Suppressor macrophage treated with lipopolysaccharide for 4 hours (primary cell): Measurements from ENCODE around the gene STRIP1.
"Not testable (repeated sequence)": the region's sequence is repeated elsewhere in the genome, so short reads cannot be mapped to it uniquely, and the experiment has no call there.

Source experiments
- DNase-seq: peaks from one replicate; pipeline ENCODE4 v3.0.0-alpha.2; 2020

STRIP1 gene

DNA sequence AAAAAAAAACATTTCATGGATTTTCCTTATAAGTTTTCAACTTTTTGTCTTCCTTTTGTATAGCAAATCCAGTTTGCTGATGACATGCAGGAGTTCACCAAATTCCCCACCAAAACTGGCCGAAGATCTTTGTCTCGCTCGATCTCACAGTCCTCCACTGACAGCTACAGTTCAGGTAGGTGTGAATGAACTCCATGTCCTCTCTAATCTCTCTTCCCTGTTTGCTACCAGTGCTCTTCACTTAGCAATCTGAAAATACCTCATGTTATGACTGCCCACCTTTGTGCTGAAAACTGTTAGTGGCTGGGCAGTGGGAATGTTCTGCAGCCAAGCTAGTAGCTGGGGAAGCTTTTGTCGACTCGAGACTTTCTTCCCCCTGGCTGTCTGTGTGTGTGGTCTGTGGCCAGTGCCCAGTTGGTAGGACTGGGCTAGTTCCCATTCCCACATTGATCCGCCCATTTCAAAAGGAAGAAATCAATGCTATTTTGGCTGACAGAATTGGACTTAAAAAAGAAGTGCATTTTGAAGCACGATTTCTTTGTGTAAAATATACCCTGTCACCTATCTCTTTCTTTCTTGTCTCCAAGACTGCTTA, 25.4 kb upstream of the STRIP1 start:
- DNase-seq: no peak

DNA sequence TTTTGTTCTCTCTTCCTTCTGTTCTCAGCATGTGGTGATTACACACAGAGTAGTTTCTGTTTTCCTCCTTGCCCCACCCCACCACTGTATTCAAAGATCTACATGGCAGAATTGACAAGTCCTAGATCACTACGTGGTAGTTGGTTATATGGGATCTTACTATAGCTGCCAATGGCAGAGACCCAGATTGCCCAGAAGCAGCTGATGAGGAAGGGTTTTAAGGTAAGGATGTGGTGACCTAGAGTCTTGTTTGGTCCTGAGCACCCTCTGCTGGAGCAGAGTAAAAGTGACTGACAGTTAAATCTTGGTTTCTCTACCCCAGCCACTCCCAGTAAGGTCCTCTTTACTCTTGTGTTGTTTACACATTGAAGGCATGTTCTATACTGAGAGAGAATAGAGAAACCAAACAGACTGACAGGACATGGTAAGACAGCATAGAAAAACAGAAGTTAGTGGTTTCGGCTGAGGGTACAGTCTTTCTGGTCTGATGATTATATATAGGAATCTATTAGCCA, 22.8 kb upstream of the STRIP1 start:
- peak; percentile 81 for DNase-seq

DNA sequence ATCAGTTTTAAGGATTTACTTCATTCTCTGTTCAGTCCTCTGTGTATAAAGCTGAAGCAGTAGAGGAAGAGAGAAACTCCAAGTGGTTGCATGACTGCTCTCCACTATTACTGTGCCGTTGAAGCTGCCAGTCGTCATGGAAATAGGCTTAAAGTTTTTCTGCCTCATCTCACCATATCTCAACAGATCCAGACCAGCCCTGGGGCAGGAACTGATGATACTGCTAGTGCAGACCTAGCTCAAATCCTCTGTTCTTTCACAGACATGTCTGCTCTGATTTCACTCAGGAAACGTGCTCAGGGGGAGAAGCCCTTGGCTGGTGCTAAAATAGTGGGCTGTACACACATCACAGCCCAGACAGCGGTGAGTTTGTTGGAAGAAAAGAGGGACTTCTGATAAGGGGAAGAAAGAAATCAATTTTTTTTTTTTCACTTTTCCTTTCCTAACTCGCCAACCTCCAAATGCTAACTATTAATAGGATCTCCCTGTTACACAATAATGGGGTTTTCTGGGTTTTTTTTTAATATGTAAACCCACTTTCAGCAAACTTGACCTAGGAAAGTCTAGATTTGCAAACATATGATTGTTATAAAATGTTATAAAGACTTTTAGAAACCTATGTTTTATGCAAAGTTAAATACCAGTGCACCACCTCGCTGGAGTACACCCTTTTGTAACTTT, 22.2 kb upstream of the STRIP1 start:
- peak; percentile 63 for DNase-seq

DNA sequence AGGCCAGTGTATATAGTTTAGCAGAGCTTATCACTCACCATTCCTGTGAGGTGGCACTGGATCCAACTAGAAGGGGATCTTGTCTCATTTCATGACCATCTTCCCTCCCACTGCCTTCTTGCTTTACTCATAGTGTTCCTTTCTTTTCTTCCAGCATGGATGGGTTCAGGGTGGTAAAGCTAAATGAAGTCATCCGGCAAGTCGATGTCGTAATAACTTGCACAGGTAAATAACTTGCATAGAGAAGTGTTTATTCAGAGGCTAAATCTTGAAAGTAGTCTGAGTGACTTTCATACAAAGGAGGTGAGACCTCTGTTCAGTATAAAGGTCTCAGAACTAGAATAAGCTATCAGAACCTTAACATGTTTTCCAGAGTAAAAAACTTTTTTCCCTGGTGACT, 16.6 kb upstream of the STRIP1 start:
- DNase-seq: no peak

DNA sequence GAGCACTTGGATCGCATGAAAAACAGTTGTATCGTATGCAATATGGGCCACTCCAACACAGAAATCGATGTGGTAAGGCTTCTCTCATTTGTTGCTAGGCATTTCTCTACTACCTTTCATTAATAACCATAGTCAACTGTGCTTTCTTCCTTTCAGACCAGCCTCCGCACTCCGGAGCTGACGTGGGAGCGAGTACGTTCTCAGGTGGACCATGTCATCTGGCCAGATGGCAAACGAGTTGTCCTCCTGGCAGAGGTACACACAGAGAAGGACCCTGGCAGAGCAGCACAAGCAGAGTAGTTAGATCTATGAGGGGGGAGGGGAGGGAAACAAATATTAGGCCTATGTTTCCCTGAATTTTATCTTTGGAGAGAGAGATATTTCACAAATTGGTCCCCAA, 16.0 kb upstream of the STRIP1 start:
- no peak for DNase-seq

DNA sequence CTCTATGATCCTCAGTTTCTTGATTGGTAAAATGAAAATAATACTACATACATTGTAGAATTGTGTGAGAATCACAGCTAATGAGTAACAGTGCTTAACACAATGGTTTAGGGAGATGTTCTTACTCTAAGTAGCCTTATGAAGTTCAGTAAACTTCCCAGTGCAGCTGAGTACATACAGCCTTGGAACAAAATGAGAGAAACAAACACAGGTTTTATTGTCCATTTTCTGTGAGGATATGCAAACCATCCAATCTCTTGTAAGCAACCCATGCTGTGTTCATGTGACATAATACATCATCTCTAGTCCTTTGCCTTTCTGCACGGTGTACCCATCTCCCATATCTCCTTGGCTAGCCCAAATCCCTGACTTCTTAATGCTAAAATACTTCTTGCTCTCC, 14.7 kb upstream of the STRIP1 start:
- DNase-seq: no peak

DNA sequence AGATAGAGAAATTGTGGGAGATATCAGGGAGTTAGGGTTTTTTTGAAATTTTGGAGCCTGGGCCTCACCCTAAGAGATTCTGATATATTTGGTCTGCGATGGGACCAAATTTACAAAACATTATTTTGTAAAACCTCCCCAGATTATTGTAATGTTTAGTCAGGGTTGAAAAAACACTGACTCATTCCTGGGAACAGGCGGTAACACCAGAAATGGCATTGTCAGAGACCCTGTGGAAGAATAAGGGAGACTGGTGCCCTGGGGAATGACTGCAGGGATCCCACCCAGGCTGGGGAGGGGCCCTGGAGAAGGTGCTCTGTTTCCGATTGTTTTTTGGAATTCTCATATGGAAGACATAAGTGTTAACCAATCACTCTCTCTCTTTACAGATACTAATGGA, 13.1 kb upstream of the STRIP1 start:
- DNase-seq: no peak

DNA sequence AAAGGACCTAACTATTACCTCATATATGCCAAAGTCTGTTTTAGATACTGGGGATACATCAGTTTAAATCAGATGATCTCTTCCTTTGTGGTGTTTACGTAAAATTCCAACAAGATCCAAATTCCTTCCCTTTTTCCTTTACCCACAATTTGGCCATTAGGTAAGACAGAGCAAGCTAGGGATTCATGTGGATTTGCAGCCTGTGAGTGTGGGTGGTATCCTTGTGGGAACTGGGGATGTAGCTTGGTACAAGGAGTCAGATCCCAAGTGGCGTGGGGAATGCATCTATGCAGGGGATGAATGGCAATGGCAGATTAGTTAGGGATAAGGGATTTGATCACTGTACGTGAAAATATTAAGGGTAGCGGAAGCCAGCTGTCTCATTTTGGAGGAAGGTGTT, 9.8 kb upstream of the STRIP1 start:
- DNase-seq: no peak

DNA sequence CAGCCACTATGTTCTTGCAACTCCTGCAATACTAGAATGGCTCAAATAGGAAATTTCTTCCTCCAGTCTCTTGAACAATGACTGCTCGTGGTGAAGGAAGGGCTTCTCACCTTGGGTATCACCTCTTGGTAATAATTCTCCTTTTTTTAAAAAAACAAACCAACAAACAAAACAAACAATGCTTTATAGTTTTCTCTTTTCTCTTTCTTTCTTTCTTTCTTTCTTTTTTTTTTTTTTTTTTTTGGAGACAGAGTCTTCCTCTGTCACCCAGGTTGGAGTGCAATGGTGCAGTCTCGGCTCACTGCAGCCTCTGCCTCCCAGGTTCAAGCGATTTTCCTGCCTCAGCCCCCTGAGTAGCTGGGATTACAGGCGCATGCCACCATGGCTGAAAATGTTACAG, 3.7 kb upstream of the STRIP1 start:
- not testable (repeated sequence) for DNase-seq

DNA sequence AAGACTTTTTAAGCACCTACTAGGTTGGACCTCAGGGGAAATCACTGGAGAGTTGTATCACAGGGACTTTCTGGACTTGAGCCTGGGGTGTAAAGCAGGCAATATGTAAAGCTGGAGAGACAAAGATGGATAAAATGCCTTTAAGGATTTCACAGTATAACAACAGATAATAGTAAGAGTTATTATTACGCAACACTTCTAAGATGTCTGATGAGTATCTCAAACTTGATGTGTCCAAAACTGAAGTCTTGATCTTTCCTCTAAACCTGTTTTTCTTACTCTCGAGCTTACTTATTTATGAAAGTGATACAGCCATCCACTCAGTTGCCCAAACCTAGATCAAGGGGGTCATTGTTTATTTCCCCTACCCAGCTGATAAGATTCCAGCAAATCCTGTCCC, 2.1 kb upstream of the STRIP1 start:
- no peak for DNase-seq

DNA sequence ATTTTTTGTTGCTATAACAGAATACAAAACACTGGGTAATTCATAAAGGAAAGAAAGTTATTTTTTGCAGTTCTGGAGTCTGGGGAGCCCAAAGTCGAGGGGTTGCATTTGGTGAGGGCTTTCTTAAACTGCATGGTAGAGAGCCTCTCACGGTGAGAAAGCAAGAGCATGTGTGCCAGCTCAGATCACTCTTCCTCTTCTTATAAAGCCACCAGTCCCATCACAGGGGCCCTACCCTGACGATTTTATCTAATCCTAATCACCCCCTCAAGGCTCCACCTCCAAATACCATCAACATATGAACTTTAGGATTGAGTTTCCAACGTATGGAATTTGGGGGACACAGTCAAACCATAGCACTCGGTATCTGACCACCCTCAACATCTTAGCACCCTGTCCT, 1.0 kb upstream of the STRIP1 start:
- DNase-seq: no peak

DNA sequence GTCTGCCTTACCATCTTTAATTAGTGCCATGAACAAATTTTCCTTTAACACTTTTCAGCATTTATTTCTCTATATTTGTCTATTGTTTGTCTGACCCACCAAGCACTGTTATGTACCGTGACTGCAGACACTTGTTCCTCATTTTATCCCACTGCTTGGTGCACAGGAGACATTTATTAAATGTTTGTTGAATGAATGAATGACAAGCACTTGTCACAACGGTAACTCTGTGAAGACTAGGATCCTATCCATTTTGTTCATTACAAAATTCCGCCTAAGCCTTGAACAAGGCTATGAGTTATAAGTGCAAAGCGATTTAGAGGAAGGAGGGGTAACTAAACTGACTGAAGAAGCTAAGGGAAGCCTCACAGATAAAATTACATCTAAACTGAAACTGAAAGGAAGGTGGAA, 379 bp upstream of the STRIP1 start:
- no peak for DNase-seq

DNA sequence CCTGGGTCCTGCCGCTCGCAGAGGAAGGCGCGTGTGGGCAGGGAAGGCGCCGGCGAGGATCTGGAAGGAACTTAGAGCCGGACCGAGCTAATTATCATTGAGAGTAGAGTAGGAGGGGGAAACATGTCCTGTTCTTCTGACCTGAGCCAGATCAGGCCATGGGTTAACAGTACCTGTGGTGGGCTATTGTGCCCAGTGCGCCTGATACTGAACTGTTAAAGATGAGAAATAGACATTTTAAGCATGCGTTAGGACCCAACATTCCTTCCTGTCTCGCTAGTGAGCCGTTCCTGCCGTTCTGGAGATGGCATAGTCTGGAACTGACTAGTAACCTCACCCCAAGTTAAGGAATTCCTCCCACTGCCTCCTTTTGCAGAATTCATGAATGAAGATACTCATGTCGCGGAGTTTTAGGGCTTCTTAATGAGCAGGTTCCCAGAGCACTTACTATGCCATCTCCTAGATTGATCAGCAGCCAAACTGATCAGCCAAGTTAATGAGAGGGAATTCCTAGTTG, 870 bp downstream of the STRIP1 start:
- DNase-seq: no peak

DNA sequence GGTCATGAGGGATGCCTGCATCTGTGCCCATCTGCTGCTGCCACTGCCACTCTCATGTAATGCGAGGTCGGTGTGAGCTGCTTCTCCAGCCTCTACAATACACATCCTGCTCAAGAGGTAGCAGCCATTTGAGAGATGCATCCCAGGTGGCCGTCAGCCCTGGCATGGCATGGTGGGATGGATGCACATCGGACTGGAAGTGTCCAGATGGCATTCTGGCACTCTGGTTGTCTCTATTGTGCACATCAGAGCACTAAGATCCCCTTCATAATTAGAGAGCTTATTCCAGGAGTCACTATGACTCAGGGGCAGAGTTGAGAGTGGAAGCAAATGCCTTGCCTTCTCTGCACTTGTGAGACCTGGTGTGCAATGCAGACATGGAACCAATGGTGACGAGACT, 3.8 kb downstream of the STRIP1 start:
- no peak for DNase-seq

DNA sequence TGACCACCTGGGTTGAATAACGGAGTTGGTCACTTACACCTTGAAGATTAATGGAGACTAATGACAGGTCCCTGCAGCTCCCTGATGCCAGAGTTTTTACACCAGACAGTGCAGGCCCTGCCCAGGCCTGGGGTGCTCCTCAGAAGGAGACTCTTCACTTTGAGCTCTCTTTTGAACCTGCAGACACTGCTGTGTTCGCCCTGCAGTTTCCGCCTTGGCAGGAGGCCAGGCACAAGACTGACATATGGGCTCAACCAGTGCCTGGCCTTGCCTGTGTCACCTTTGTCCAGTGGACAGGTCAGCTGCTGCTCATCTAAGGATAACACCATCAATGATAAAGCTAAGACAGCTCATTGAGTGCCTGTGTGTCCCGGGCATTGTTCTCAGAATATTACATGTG, 5.2 kb downstream of the STRIP1 start:
- no peak for DNase-seq

DNA sequence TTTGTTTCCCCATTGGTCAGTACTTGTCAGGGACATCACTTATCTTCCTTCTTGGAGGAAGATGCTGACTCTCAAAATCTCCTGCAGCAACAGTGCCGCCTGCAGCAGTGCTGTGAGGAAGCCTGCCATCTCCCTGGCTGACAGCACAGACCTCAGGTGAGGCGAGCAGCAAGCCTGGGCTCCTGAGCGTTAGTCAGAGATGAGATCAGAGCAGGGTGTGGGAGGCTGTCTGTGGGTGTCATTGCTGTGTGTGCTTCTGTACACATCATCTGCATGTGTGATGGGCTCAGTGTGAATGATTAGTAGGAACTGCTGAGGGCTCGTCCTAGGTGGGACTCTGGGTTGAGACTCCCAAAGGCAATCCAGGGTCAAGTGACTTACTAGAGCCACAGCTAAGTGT, 6.1 kb downstream of the STRIP1 start:
- DNase-seq: peak; percentile 35

DNA sequence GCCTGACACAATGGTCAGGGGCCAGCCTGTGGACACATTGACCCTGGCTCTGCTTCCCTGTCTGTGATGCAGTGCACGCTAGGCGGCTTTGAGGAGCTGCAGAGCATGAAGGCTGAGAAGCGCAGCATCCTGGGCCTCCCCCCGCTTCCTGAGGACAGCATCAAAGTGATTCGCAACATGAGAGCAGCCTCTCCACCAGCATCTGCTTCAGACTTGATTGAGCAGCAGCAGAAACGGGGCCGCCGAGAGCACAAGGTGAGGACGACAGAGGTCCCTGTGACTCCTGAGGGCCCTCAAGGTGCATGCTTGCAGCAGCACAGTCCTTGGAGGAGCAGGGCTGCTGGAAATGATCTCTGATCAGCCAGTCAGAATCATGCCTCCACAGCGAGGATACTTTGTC, 8.6 kb downstream of the STRIP1 start:
- DNase-seq: no peak

DNA sequence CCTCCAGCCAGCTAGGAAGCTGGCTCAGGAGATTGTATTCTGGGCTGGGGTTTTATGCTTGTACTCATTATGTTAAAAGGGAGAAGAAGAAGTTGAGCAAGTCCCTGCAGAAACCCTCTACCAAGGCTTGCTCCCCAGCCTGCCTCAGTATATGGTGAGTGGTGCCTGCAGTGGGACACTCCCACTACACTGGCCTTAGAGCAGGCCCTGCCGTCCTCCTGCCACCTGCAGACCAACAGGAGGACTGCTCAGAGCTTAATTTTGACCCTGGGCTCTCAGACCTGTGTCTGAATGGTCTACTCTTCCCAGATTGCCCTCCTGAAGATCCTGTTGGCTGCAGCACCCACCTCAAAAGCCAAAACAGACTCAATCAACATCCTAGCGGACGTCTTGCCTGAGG, 13.0 kb downstream of the STRIP1 start:
- DNase-seq: no peak

DNA sequence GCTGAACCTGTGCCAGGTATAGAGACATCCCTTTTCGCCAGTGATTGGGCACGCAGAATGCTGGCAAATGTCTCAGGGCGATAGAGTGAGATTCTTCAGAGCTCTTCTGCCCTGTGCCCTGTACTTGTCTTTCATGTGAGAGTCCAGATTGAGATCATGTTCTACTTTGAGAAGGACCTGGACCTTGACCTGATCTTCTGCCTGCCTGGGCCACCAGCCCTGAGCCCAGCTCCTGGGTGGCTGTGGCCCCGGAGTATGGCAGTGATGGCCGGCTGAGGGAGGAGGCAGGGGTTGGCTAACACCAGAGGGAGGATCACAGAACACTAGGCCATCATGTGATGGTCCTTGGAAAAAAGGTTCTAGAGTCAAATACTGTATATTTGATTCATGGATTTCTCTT, 13.8 kb downstream of the STRIP1 start:
- DNase-seq: no peak

DNA sequence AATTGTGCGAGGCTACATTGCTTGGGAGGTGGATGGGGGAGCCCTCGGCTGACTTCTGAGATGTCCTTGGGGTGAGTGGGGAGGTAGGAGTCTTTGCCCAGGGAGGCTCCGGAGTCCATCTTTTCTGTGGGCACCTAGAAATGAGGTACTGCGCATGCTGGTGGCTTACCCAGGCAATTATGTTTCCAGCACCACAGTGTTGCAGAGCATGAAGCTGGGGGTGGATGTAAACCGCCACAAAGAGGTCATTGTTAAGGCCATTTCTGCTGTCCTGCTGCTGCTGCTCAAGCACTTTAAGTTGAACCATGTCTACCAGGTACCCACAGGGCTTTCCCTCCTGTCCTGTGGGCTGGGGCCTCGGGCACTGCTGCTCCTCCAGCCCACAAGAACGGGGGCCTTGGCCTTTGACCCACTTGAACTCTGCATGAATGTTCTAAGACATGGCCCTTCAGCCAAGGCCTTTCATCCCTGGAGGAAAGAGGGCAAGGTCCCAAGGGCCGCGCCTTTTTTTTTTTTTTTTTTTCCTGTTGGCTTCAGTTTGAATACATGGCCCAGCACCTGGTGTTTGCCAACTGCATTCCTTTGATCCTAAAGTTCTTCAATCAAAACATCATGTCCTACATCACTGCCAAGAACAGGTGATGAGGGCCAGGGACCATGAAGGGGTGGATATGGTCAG, 14.6 kb downstream of the STRIP1 start:
- no peak for DNase-seq

DNA sequence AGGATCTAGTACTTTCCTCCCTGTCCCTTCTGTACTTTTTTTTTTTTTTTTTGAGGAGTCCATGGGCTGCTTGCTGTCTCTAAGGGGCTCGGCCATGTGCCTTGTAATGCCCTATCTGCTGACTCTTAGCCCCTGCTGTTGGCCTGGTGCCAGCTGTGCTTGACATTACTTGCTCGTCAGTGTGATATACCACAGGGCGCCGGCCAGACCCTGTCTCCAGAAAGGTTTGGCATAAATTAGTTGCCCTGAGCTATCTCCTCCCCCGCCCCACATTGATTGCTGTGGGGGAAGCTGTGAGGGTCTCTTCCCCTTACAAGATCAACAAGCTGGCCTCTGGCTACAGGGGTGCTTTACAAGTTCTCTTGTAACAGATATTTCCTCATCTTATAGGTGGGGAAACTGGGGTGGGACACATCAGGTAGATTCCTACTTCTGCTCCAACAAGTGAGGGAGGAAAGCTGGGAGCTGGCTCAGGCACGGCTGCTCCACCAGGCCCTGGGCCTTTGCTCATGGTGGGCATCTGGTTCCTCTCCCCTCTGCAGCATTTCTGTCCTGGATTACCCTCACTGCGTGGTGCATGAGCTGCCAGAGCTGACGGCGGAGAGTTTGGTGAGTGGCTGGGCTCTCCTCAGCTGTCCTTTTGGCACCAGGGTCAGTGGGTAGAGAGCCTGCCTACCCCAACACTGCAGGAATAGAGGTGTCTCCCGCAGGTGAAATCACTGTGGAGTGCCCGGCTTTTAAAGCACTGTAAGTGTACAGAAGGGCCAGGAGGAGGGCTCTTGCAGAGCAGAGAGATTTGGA, 15.6 kb downstream of the STRIP1 start:
- no peak for DNase-seq

DNA sequence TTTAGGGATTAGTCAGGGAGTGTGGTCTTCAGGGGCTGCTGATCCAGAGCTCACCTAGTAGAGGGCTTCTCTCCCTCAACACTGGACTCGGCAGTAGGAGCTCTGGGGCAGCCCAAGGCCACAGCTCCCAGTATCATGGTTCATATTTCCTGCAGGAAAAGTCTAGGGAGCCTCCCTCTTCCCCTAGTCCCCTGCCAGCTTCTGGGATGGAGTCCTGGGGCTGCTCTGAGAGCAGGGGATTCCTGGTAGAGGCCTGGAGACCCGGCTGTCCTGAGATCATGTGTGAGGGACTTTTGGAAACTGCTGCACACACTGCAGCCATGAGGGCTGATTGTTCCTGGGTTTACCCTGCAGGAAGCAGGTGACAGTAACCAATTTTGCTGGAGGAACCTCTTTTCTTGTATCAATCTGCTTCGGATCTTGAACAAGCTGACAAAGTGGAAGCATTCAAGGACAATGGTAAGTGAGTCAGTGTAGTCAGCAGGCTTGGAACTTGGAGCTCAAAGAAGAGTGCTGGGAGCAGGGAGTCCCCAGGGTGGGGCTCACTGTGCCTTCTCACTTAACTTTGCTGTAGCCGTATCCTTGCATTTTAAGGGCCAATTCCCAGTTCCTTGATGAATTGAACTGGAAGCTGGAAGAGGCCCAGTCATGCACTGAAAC, 16.3 kb downstream of the STRIP1 start:
- no peak for DNase-seq

DNA sequence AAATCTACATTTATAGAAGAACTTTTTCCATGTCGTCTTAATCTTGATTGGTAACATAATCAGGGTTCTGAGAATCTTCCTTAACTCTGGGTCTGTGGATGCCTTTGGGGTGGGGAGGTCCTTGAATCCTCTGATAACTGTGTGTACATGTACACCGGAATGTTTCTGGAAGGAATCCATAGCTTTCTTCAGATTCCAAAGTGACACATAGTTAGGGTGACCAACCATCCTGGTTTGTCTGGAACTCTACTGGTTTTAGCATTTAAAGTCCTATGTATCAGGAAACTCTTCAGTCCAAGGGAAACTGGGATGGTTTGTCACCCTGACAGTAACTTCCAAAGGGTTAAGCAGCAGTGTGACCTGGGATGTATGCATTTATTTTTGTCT, 16.8 kb downstream of the STRIP1 start:
- DNase-seq: no peak
